ENCODE measurements around the gene SLC25A4. TPM values are rescaled to one million over a fixed set of nuclear protein-coding genes. Genes with fewer than 3 reads are reported as not detected.

Gene SLC25A4
- total RNA-seq, 4 donors from 2014 or later = 360 to 914 (median 389) TPM

DNA sequence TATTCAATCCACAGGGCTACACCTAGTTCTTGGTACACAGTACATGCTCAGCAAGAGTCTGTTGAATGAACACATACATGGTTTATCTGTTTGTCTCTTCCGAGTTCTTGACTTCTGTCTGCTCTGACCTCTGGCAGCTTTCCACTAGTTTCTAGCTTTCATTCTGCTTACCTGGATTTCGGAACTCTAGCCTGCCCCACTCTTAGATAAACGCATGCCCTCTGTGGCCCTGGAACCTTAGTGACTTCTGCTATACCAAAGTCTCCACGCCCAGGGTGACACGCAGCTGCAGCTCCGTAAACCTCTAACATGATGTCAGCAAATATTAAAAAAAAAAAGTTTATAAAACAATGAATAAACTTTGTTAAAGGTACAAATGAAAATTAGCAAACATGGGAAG lies 1.3 kb upstream of the SLC25A4 start:
- H3K27ac ChIP-seq = peak overlapping the region; percentile 94 to 99 (median 97)
- ATAC-seq = no peak
- H3K9me3 ChIP-seq = no peaks in the 10 kb centered on the region
- H3K27me3 ChIP-seq = no peaks in the 10 kb centered on the region
- DNase-seq = no peak
- intact Hi-C loops (cut with DNase I; ENCODE audit: low total_unique reads) = loop anchor here (2.0 to 10.0 kb wide), 5 partner anchors 29 to 797 kb away; partner anchors contain the start of genes CCDC110 and CFAP97
- peak overlapping the region in 2 of 4 donors; percentile 60 to 81 for H3K4me3 ChIP-seq
- H3K4me1 ChIP-seq = peaks cover 64 to 70% of the 10 kb centered on the region in 2 donors
- TF ChIP-seq, protein P1, sequence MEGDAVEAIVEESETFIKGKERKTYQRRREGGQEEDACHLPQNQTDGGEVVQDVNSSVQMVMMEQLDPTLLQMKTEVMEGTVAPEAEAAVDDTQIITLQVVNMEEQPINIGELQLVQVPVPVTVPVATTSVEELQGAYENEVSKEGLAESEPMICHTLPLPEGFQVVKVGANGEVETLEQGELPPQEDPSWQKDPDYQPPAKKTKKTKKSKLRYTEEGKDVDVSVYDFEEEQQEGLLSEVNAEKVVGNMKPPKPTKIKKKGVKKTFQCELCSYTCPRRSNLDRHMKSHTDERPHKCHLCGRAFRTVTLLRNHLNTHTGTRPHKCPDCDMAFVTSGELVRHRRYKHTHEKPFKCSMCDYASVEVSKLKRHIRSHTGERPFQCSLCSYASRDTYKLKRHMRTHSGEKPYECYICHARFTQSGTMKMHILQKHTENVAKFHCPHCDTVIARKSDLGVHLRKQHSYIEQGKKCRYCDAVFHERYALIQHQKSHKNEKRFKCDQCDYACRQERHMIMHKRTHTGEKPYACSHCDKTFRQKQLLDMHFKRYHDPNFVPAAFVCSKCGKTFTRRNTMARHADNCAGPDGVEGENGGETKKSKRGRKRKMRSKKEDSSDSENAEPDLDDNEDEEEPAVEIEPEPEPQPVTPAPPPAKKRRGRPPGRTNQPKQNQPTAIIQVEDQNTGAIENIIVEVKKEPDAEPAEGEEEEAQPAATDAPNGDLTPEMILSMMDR (IDR thresholded peaks at IDR 0.05 in 4 of 5, conservative IDR thresholded peaks at IDR 0.05 in 1 of 5) = no peak
- no peak for TF ChIP-seq POLR2A (IDR thresholded peaks at IDR 0.05)
- peaks cover 0 to 28% of the 10 kb centered on the region in 2 donors for H3K36me3 ChIP-seq
- in situ Hi-C loops (cut with MboI; ENCODE audit: low sequenced_read_pairs in 4 of 4) = loop anchor here in 1 of 4 donors (25.0 kb wide), 1 partner anchor 379 kb away; no protein-coding TSS in a partner anchor

DNA sequence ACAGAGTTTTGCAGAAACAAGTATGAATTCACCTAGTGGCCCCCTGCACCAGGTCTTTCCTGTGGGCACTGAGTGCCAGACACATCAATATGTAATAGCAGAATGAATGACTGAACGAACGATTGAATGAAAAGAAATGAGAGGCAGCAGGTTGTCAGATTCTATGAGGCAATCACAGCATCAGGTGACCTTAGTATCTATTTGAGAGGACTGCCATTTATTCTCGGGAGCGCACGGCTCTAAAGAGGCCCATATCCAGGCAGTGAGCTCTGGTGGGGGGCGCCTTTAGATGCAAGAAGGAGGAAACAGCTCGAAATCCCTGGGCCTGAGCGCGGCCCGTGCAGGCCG lies 528 bp upstream of the SLC25A4 start:
- peak overlapping the region; percentile 60 to 81 (median 74) for H3K4me3 ChIP-seq
- H3K36me3 ChIP-seq = peaks cover 0 to 36% of the 10 kb centered on the region in 2 donors
- ATAC-seq = peak; percentile 58 to 68
- intact Hi-C loops (cut with DNase I; ENCODE audit: low total_unique reads) (loop anchor here (2.0 to 10.0 kb wide), 5 partner anchors 30 to 798 kb away; partner anchors contain the start of genes CCDC110 and CFAP97), in situ Hi-C loops (cut with MboI; ENCODE audit: low sequenced_read_pairs in 4 of 4) (loop anchor here in 1 of 4 donors (25.0 kb wide), 1 partner anchor 380 kb away; no protein-coding TSS in a partner anchor)
- no peaks in the 10 kb centered on the region for H3K9me3 ChIP-seq
- peak in 1 of 2 donors; percentile 34 for DNase-seq
- H3K27me3 ChIP-seq = no peaks in the 10 kb centered on the region
- H3K27ac ChIP-seq = peak overlapping the region; percentile 94 to 99 (median 97)
- peaks cover 72 to 76% of the 10 kb centered on the region in 2 donors for H3K4me1 ChIP-seq
- TF ChIP-seq, protein P1 (IDR thresholded peaks at IDR 0.05 in 4 of 5, conservative IDR thresholded peaks at IDR 0.05 in 1 of 5) = no peak
- TF ChIP-seq POLR2A (IDR thresholded peaks at IDR 0.05) = no peak

DNA sequence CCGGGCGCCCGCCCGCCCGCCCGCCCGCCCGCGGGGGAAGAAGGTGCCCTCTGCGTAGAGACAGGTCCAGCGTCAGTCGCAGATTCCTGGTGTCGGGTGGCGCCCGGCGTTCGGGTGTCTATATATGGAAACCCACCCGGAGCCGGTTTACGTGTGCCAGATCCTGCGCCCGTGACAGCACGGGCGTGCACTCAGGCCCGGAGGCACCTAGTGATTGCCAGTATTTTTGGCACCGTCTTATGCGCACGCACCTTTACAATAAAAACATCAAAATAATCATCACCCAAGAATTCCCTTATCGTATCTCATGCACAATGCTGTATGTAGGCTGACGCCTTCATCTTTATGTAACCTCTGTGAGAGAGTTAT lies 519 bp downstream of the SLC25A4 start:
- Histone ChIP-seq H3K4me3 (peak overlapping the region; percentile 72 to 81 (median 74)), H3K27me3 (no peaks in the 10 kb centered on the region), H3K9me3 (no peaks in the 10 kb centered on the region), H3K27ac (peak overlapping the region; percentile 94 to 99 (median 97)), H3K36me3 (peaks cover 0 to 46% of the 10 kb centered on the region in 2 donors), H3K4me1 (peaks cover 74 to 75% of the 10 kb centered on the region in 2 donors)
- ATAC-seq = peak; percentile 59 to 73
- in situ Hi-C loops (cut with MboI; ENCODE audit: low sequenced_read_pairs in 4 of 4) = loop anchor here in 1 of 4 donors (25.0 kb wide), 1 partner anchor 381 kb away; no protein-coding TSS in a partner anchor
- DNase-seq = peak; percentile 90 to 95
- intact Hi-C loops (cut with DNase I; ENCODE audit: low total_unique reads) = loop anchor here (1.0 to 10.0 kb wide), 7 partner anchors 31 to 799 kb away; partner anchors contain the start of genes ANKRD37, CASP3, CCDC110 and CFAP97
- TF ChIP-seq, protein P1 (IDR thresholded peaks at IDR 0.05 in 4 of 5, conservative IDR thresholded peaks at IDR 0.05 in 1 of 5) = no peak
- TF ChIP-seq POLR2A (IDR thresholded peaks at IDR 0.05) = no peak

DNA sequence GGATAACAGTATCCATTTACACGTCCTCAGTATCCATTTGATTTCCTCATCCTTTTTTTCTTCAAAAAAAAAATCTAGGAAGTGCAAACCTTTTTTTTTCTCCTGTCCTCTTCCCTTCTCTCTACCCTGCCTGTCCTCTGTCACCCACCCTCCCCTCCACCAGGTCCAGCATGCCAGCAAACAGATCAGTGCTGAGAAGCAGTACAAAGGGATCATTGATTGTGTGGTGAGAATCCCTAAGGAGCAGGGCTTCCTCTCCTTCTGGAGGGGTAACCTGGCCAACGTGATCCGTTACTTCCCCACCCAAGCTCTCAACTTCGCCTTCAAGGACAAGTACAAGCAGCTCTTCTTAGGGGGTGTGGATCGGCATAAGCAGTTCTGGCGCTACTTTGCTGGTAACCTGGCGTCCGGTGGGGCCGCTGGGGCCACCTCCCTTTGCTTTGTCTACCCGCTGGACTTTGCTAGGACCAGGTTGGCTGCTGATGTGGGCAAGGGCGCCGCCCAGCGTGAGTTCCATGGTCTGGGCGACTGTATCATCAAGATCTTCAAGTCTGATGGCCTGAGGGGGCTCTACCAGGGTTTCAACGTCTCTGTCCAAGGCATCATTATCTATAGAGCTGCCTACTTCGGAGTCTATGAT lies 1.7 kb downstream of the SLC25A4 start:
- H3K36me3 ChIP-seq = peaks cover 0 to 49% of the 10 kb centered on the region in 2 donors
- TF ChIP-seq, protein P1 (IDR thresholded peaks at IDR 0.05 in 4 of 5, conservative IDR thresholded peaks at IDR 0.05 in 1 of 5) = peak in 4 of 5 experiments; percentile 14 to 32 (median 23)
- TF ChIP-seq POLR2A (IDR thresholded peaks at IDR 0.05) = no peak
- H3K4me3 ChIP-seq = peak overlapping the region; percentile 72 to 81 (median 74)
- in situ Hi-C loops (cut with MboI; ENCODE audit: low sequenced_read_pairs in 4 of 4) = loop anchor here in 1 of 4 donors (25.0 kb wide), 1 partner anchor 382 kb away; no protein-coding TSS in a partner anchor
- peak in 1 of 2 donors; percentile 57 for DNase-seq
- peak overlapping the region; percentile 94 to 99 (median 97) for H3K27ac ChIP-seq
- intact Hi-C loops (cut with DNase I; ENCODE audit: low total_unique reads) = loop anchor here (2.0 to 10.0 kb wide), 4 partner anchors 38 to 800 kb away; partner anchors contain the start of gene CFAP97
- ATAC-seq = no peak
- no peaks in the 10 kb centered on the region for H3K27me3 ChIP-seq
- H3K9me3 ChIP-seq = no peaks in the 10 kb centered on the region
- peaks cover 69% of the 10 kb centered on the region in 2 donors for H3K4me1 ChIP-seq

Measured in gastrocnemius medialis (tissue), 4 donors.